DMS79 treated with DMSO at 0.1 percent for 48 hours (cell line): ENCODE data around the gene TEAD1.

Experiments used
- DNase-seq: peaks from one replicate; lab custom pipeline; 2025; lab: John Stamatoyannopoulos, UW

The TEAD1 gene

GRCh38 chr11:12764187-12764914 lies 90.1 kb downstream of the TEAD1 start:
- DNase-seq = no peak

GRCh38 chr11:12765428-12765827 lies 91.2 kb downstream of the TEAD1 start:
- DNase-seq = peak; percentile 73

DNA sequence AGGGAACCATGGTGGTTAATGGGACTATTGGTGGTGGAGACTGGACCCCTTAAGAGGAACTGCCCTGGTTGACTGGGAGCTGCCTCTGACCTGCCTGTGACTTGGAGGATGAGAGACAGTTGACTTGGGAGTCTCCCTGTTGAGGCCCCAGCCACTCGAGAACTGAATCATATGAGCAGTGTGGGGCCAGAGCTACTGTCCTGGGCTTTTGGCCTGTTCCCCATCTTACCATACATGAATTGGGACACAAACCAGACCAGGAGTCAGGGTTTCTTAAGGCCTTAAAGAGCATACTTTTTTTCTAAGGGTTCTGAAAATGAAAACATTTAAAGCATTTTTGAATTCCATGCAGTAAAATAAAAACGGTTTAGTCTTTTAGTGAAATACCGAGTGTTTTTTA lies 92.8 kb downstream of the TEAD1 start:
- DNase-seq = no peak

DNA sequence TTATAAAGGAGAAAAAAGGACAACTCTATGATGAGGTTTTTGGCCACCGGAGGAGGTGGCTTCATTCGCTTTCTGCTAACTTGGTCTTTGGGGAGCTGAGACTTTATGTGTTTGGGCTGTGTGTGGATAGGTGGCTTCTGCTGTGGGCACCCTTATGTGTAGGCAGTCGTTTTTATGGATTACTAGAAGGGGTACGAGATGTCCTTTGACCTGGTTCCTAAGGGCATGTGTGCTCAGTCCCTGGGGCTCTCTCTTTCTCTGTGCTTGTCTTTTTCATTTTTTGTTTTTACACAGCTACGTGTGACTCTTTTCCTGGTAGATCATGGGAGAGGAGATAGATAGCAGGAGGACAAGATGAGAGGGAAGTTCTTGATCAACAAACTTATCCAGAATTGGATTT lies 93.4 kb downstream of the TEAD1 start:
- no peak for DNase-seq

- DNase-seq = no peak
Observed at GRCh38 chr11:12768726-12769673, 94.8 kb downstream of the TEAD1 start.

- no peak for DNase-seq
Observed at GRCh38 chr11:12769834-12770345, 95.7 kb downstream of the TEAD1 start.

DNA sequence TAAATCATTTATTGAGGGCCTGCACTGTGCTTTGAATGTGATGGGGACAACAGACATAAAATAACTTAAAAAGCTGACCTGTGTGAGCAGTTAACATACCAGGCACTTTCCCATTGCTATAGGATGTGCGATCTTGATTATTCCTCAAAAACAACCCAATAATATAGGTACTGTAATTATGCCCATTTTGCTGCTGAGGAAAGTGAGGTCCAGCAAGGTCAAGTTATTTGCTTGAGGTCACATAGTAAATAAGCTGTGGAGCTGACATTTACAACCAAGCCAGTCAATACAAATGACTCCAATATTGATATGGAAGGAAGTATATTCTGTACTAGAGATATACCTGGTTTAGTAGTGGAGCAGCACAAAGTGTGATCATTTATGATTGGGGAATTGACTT lies 96.2 kb downstream of the TEAD1 start:
- DNase-seq = no peak

GRCh38 chr11:12770966-12771597 lies 96.9 kb downstream of the TEAD1 start:
- DNase-seq = no peak

DNA sequence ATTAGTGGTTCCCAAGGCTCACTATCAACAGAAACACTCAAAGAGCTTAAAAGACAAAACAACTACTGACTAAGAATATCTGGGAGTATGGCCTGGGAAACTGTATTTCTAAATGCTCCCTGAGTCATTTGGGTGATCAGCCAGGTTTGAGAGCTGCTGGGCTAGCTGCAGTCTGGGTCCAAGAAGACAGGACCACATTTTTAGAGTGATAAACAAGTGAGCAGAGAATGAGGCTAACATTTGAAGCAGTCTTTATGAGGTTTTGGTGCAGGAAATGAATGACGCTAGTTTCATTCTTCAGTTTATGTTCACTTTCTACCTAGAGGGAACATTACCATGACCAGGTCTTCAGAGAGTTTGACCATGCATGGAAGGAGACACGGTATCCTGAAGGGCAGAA lies 97.7 kb downstream of the TEAD1 start:
- DNase-seq = no peak

DNA sequence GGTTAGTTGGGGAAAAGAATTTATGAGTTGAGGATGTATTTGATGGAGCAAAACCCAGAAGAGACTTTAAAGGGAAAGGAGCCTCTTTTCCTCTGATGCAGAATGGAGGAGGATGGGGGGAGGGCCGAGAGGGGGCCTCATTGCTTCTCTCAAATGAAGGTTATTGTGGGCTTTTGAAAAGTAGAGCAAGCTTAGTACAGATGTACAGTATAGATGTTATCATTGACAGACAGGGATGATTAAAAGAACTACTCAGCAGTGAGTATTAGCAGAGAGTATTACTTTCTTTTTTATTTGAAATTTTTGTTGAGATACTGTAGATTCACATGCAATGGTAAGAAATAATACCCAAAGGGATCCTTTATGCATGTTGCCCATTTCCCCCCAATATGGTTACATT lies 98.1 kb downstream of the TEAD1 start:
- DNase-seq = no peak

DNA sequence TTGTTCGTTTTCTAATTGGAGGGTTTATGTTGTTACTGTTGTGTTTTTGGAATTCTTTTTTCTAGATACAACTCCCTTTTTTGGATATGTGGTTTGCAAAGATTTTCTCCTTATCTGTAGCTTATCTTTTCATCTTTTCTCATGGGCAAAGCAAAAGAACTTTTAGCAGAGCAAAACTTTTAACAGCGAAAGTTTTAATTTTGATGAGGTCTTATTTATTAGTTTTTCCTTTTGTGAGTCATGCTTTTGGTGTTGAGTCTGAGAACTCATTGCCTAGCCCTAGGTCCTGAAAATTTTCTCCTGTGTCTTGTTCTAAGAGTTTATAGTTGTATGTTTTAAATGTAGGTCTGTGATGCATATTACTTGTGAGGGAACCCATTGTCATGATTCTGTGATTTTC lies 99.4 kb downstream of the TEAD1 start:
- no peak for DNase-seq

DNA sequence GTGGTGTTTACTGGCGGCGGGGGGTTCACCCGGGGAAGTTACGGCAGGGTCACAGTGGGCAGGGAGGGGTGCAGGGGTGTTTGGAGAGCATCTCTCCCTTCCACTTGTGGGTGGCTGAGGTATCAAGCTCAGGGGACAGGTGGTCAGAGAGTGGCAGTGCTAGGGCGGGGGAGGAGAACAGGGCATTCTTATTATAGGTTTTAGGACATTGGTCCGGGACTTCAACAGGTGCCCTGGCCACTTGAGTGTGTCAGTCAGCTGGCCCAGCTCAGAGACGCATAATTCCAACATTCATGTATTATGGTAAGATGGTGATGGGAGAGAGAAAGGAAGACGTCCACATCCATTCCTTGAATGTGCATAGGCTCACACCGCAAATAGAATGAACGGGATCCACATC lies 101.7 kb downstream of the TEAD1 start:
- no peak for DNase-seq

GRCh38 chr11:12777208-12777874 lies 103.1 kb downstream of the TEAD1 start:
- DNase-seq = no peak

- no peak for DNase-seq
Observed at GRCh38 chr11:12778240-12778905, 104.2 kb downstream of the TEAD1 start.

DNA sequence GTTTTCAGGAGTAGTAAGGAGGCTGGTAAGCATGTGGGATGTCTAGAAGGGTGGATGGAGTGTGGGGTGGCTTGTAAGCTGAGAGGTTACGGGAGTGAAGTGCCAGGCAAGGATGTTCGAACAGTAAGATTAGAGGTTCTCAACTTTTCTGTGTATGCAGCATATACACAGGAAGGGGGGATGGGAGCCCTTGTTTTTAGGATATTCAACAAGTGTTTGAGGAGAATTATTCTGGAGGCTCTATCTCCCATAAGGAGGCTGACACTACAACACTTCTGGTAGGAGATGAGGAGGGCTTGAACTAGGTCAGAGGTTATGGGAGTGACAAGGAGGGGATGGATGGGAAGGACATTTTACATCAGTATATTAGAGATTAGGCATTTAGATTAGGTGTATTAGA lies 109.5 kb downstream of the TEAD1 start:
- no peak for DNase-seq

DNA sequence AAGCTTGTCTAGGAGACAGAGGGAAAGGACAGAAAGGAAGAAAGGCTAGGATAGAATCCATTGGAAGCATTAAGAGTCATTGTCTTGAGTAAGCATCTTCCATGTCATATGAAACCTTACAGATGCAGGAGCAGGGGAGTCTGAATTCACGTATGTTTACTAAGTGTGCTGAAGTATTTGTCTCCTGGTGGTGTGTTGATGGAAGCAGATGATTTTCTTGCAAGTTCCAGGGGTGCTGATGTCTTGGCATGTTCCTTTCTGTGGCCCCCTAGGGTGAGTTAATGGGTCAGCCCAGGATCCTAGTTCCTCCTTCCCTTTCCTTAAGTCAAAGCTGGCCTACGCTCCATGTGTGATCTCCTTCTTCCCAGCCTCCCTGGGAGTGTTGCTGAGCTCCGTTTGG lies 110.2 kb downstream of the TEAD1 start:
- DNase-seq = no peak

- no peak for DNase-seq
Observed at GRCh38 chr11:12784987-12785386, 110.8 kb downstream of the TEAD1 start.

- DNase-seq = peak; percentile 80
Observed at GRCh38 chr11:12785901-12786300, 111.7 kb downstream of the TEAD1 start.

GRCh38 chr11:12786450-12786849 lies 112.2 kb downstream of the TEAD1 start:
- no peak for DNase-seq

DNA sequence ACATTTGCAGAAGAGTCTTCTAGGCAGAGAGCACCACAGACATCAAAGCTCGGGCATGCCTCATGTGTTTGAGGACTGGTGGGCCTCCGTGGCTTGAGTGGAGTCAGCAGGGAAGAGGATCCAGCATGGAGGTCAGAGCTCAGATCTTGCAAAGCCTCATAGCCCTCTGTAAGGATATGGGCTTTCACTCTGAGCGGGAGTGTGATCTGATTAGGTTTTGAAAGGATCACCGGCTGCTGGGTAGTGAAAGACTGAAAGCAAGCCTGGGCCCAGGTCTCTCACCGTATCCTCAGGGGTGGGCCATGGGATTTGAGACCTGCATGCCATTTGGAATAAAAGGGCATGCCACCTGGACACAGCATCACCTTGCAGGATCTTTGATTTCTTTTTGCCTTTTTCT lies 112.7 kb downstream of the TEAD1 start:
- DNase-seq = no peak

DNA sequence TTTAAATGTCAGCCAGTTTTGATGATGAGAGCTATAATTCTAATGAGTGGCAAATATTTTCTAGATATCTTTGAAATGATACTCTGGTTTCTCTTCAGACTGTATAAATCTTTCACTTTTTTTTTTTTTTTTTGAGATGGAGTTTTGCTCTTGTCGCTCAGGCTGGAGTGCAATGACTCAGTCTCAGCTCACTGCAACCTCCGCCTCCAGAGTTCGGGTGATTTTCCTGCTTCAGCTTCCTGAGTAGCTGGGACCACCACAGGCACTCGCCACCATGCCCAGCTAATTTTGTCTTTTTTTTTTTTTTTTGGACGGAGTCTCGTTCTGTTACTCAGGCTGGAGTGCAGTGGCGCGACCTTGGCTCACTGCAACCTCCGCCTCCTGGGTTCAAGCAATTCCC lies 113.6 kb downstream of the TEAD1 start:
- no peak for DNase-seq

- no peak for DNase-seq
Observed at GRCh38 chr11:12789054-12789453, 114.8 kb downstream of the TEAD1 start.
